Kidney (tissue), 14 donors: Measurements from ENCODE around the gene SHD. TPM values are rescaled to one million over a fixed set of nuclear protein-coding genes. Genes with fewer than 3 reads are reported as not detected.

ENCODE experiments used
- DNase-seq, 5 donors: peaks; one replicate each; pipeline ENCODE4 v3.0.0-alpha.2; 2013 to 2020
- FAIRE-seq: peaks from 2 replicates; lab custom pipeline; 2012; peaks lifted over from hg19 to GRCh38; lab: Jason Lieb, UNC
- H3K27ac ChIP-seq, 2 donors: one replicate each; pipeline ENCODE4 v1.7.0; 2013; ENCODE audit warnings: low read depth in 2 of 2, low read length in 2 of 2, inconsistent platforms in 1 of 2
- H3K27me3 ChIP-seq: one replicate; pipeline ENCODE4 v1.7.1; 2013; ENCODE audit warnings: low read length, inconsistent platforms; ENCODE audit not compliant: control insufficient read depth, insufficient read depth
- H3K36me3 ChIP-seq, 3 donors: one replicate each; pipeline versions ENCODE4 v1.7.0 to v1.7.1; 2013; ENCODE audit warnings: low read length in 3 of 3, control low read depth in 1 of 3, inconsistent platforms in 1 of 3; ENCODE audit not compliant: insufficient read depth in 3 of 3, control insufficient read depth in 2 of 3
- H3K4me1 ChIP-seq, 3 donors: one replicate each; pipeline versions ENCODE4 v1.7.0 to v1.7.1; 2013; ENCODE audit warnings: low read length in 3 of 3, inconsistent platforms in 1 of 3, low read depth in 1 of 3; ENCODE audit not compliant: control insufficient read depth in 2 of 3, insufficient read depth in 2 of 3
- H3K4me3 ChIP-seq, 3 donors: one replicate each; pipeline versions ENCODE4 v1.7.0 to v1.8.1; 2013; ENCODE audit warnings: low read length in 3 of 3, control low read depth in 1 of 3, inconsistent platforms in 1 of 3
- H3K9ac ChIP-seq, 3 donors: one replicate each; pipeline versions ENCODE4 v1.7.0 to v1.7.1; 2013; ENCODE audit warnings: low read length in 3 of 3, control low read depth in 1 of 3, inconsistent platforms in 1 of 3
- H3K9me3 ChIP-seq, 3 donors: one replicate each; pipeline versions ENCODE4 v1.7.0 to v1.7.1; 2013; ENCODE audit warnings: low read length in 3 of 3, control low read depth in 1 of 3, inconsistent platforms in 1 of 3; ENCODE audit not compliant: control insufficient read depth in 2 of 3, insufficient read depth in 1 of 3
- intact Hi-C: fragments of 100-400 bp; cut with DNase I; formaldehyde crosslinking; loops from one replicate; pipeline ENCODE4 v1.11.1; 2022
- polyA plus RNA-seq: library from polyadenylated mRNA; stranded (reverse); fragments of 350-450 nt; fragmentation: Illumina TruSeq; extraction: RNeasy Lipid Tissue Mini Kit (QIAGEN cat#74804); gene quantifications from one replicate; pipeline ENCODE4 v1.2.3, GENCODE V29; 2014; ENCODE audit warnings: low read depth, low replicate concordance; ENCODE audit not compliant: insufficient read depth
- total RNA-seq: library from RNA; stranded (reverse); fragmentation: NEBNext Ultra II Directional; extraction: Animal tissue kit (Norgen Biotek cat#: 25700); gene quantifications from one replicate; pipeline ENCODE4 v1.2.1, GENCODE V29; 2021
- TF ChIP-seq, protein P1 (sequence below): IDR thresholded peaks from 3 replicates; pipeline ENCODE4 v1.5.1; 2012; ENCODE audit warnings: mild to moderate bottlenecking, moderate library complexity, borderline replicate concordance; ENCODE audit not compliant: insufficient read depth; ENCODE audit errors: extremely low read depth
- donor health status: control.
- donor health status: control.
- donor health status: control.
- donor health status: control.
- donor health status: control.
- donor health status: DM: yes; HTN: yes; CAD: no.
- donor health status: Normal renal cell carcinoma (clear cell type).

SHD gene
- total and polyA plus RNA-seq, 2 donors from 2014 or later: not detected

DNA sequence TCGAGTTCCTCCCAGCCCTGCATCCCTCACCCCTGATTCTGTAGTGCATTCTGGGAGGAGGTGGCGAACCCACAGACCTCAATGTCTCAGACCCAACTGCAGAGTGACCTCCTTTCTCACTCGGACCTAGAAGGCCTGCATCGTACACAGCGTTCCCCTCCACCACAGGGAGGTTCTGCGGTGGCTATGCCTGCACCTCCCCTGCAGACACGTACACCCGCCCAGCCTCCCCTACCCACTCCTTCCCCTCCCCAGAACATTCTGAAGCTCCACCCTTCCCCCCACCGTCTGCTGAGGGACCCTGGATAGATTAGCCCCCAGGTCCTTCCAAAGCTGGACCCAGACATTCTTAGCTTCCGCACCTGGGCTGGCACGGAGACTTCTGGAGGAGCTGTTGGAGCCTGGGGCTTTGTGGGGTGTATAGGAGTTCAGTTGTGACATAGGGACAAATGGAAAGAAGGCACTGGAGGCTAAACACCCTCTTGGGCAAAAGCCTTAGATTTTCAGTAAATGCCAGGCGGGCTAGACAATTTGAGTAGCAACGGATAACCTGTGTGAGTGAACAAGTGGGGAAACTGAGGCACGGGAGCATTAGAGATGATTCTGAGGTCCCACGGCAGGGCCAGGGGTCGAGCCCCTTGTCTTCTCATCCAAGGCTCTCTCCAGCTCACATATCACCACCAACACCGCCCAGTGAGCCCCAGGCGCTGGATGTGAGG is 24.9 kb downstream of the SHD start:
- intact Hi-C loops: no loop called here
- Histone ChIP-seq H3K4me3 (no peak overlapping the region), H3K36me3 (no peaks in the 10 kb centered on the region), H3K27me3 (no peaks in the 10 kb centered on the region), H3K27ac (no peak overlapping the region), H3K4me1 (no peaks in the 10 kb centered on the region), H3K9ac (no peak overlapping the region), H3K9me3 (no peaks in the 10 kb centered on the region)
- FAIRE-seq: no peak
- DNase-seq: no peak
- TF ChIP-seq, protein P1, sequence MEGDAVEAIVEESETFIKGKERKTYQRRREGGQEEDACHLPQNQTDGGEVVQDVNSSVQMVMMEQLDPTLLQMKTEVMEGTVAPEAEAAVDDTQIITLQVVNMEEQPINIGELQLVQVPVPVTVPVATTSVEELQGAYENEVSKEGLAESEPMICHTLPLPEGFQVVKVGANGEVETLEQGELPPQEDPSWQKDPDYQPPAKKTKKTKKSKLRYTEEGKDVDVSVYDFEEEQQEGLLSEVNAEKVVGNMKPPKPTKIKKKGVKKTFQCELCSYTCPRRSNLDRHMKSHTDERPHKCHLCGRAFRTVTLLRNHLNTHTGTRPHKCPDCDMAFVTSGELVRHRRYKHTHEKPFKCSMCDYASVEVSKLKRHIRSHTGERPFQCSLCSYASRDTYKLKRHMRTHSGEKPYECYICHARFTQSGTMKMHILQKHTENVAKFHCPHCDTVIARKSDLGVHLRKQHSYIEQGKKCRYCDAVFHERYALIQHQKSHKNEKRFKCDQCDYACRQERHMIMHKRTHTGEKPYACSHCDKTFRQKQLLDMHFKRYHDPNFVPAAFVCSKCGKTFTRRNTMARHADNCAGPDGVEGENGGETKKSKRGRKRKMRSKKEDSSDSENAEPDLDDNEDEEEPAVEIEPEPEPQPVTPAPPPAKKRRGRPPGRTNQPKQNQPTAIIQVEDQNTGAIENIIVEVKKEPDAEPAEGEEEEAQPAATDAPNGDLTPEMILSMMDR: no peak

DNA sequence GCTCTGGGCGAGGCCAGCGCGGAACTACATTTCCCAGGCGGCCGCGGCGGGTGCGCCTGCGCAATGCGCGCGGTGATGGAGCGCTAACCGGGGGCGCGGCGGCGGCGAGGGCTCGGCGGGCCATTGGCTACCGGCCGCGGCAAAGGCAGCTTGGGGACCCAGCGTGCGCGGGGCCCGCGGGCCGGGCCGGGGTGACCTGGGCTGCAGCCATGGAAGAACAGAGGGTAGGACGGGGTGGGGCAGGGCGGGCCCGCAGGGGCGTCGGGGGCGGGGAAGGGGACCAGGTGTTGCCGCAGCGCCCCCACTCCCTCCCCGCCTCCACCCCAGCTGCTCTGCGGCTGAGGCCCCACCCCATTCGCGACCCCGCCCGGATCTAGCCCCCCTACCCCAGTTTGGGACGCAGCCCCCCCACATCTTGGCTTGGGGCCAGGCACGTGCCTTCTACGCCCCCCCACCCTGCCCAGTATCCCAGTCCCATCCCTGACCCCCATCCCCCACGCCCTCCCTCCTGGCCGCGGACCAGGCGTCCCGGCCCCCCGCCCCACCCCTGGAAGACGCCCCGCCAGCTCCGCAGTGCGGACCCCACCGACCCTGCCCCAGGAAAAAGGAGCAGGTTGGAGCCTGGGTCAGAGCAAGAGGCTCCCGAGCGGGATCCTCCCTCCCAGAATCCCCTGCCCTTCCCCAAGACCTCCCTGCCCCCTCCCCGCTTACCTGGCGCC is 25.6 kb downstream of the SHD start, which contains the start of gene FSD1:
Gene FSD1, plus strand, starts transcription at position 61 of the 719 bp plus-strand sequence. Its CDS starts 149 bp downstream, at position 210.
- H3K4me1 ChIP-seq: no peaks in the 10 kb centered on the region
- no peaks in the 10 kb centered on the region for H3K36me3 ChIP-seq
- TF ChIP-seq, protein P1: no peak
- no peak within 1 kb of the TSS for H3K4me3 ChIP-seq
- H3K9me3 ChIP-seq: no peaks in the 10 kb centered on the region
- FAIRE-seq (no peak), DNase-seq (peak in 4 of 5 donors; percentile 64 to 84 (median 72))
- H3K27me3 ChIP-seq: no peaks in the 10 kb centered on the region
- no peak within 1 kb of the TSS for H3K27ac ChIP-seq
- no peak within 1 kb of the TSS for H3K9ac ChIP-seq
- intact Hi-C loops: no loop called here

DNA sequence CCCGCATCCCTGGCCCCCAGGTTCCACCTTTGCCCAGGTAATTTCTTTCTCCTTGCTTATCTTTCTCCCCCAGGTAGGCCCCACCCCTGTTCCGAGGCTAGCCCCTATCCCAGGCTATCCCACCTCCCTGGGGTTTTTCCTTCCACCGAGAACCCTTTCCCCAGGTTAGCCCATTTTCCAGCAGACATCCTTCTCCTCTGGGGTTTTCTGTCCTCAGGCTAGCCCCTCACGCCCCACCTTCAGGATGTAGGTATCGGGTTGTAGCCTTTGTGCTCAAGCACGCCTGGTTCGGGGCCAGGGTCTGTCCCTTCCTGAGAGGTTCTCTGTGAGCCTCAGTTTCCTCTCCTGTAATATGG is 26.2 kb downstream of the SHD start:
- DNase-seq (no peak), FAIRE-seq (no peak)
- TF ChIP-seq, protein P1: no peak
- H3K9ac ChIP-seq: no peak overlapping the region
- intact Hi-C loops: no loop called here
- no peak overlapping the region for H3K27ac ChIP-seq
- no peaks in the 10 kb centered on the region for H3K9me3 ChIP-seq
- H3K4me1 ChIP-seq: no peaks in the 10 kb centered on the region
- H3K36me3 ChIP-seq: no peaks in the 10 kb centered on the region
- H3K4me3 ChIP-seq: no peak overlapping the region
- H3K27me3 ChIP-seq: no peaks in the 10 kb centered on the region
